ENCODE measurements around the gene LRRC4B. TPM values are rescaled to one million over a fixed set of nuclear protein-coding genes. Genes with fewer than 3 reads are reported as not detected.
A peak's percentile ranks its signal among the peaks of the same experiment; 100 is the strongest.

The LRRC4B gene
- total RNA-seq, 2 donors from 2014 or later, result 2.3 to 7.0 TPM

GRCh38 chr19:50478901-50479715 lies 89.1 kb downstream of the LRRC4B start:
- Mint-ChIP-seq H3K36me3 (ENCODE audit: low read depth) (peaks cover 52% of the 10 kb centered on the region), H3K27ac (peak overlapping the region; percentile 58), H3K4me1 (peaks cover 3% of the 10 kb centered on the region), H3K27me3 (ENCODE audit: insufficient read depth) (no peaks in the 10 kb centered on the region), H3K4me3 (peak overlapping the region; percentile 17), H3K9me3 (peaks cover 26% of the 10 kb centered on the region)
- H3K9ac ChIP-seq (ENCODE audit: extremely low read depth, low read length, poor library complexity, severe bottlenecking), result no peak overlapping the region
- peak; percentile 77 for TF ChIP-seq CTCF (conservative IDR thresholded peaks at IDR 0.05)
- no peaks in the 10 kb centered on the region for H3K4me1 ChIP-seq (ENCODE audit: control insufficient read depth, insufficient read depth, low read length)
- H3K9me3 ChIP-seq (ENCODE audit: control insufficient read depth, low read length), result peaks cover 16% of the 10 kb centered on the region
- peaks cover 27% of the 10 kb centered on the region for H3K36me3 ChIP-seq (ENCODE audit: control insufficient read depth, insufficient read depth, low read length)
- H3K4me3 ChIP-seq (ENCODE audit: low read length), result no peak overlapping the region
- WGBS, 2 experiments (ENCODE audit: insufficient coverage in 1 of 2, insufficient read length in 1 of 2), result 88 to 95% methylated on average over 8 to 19 of the region's 19 CpGs
- no peak overlapping the region for H3K27ac ChIP-seq (ENCODE audit: low read depth, low read length)
- H3K27me3 ChIP-seq (ENCODE audit: control insufficient read depth, insufficient read depth, low read length, poor library complexity, severe bottlenecking), result no peaks in the 10 kb centered on the region
- peak; percentile 86 for DNase-seq

GRCh38 chr19:50477751-50478515 lies 90.3 kb downstream of the LRRC4B start:
- Mint-ChIP-seq H3K27ac (no peak overlapping the region), H3K4me1 (peaks cover 3% of the 10 kb centered on the region), H3K27me3 (ENCODE audit: insufficient read depth) (peaks cover 5% of the 10 kb centered on the region), H3K36me3 (ENCODE audit: low read depth) (peaks cover 46% of the 10 kb centered on the region), H3K9me3 (peaks cover 26% of the 10 kb centered on the region), H3K4me3 (peak overlapping the region; percentile 98)
- no peak for TF ChIP-seq CTCF (conservative IDR thresholded peaks at IDR 0.05)
- Histone ChIP-seq H3K4me1 (ENCODE audit: control insufficient read depth, insufficient read depth, low read length) (no peaks in the 10 kb centered on the region), H3K36me3 (ENCODE audit: control insufficient read depth, insufficient read depth, low read length) (peaks cover 22% of the 10 kb centered on the region), H3K27me3 (ENCODE audit: control insufficient read depth, insufficient read depth, low read length, poor library complexity, severe bottlenecking) (no peaks in the 10 kb centered on the region), H3K27ac (ENCODE audit: low read depth, low read length) (no peak overlapping the region), H3K4me3 (ENCODE audit: low read length) (no peak overlapping the region), H3K9me3 (ENCODE audit: control insufficient read depth, low read length) (peaks cover 16% of the 10 kb centered on the region), H3K9ac (ENCODE audit: extremely low read depth, low read length, poor library complexity, severe bottlenecking) (no peak overlapping the region)
- WGBS, 2 experiments (ENCODE audit: insufficient coverage in 1 of 2, insufficient read length in 1 of 2), result 92 to 94% methylated on average over 14 to 17 of the region's 17 CpGs
- no peak for DNase-seq

- H3K27me3 Mint-ChIP-seq (ENCODE audit: insufficient read depth), result peaks cover 5% of the 10 kb centered on the region
- H3K4me3 Mint-ChIP-seq, result peak overlapping the region; percentile 98
Measured at GRCh38 chr19:50476907-50477238, 91.4 kb downstream of the LRRC4B start.

More at GRCh38 chr19:50476907-50477238, 91.4 kb downstream of the LRRC4B start:
- peaks cover 3% of the 10 kb centered on the region for H3K4me1 Mint-ChIP-seq
- 3 to 30% methylated on average over 10 to 20 of the region's 20 CpGs for WGBS, 2 experiments (ENCODE audit: insufficient coverage in 1 of 2, insufficient read length in 1 of 2)
- Histone ChIP-seq H3K4me3 (ENCODE audit: low read length) (peak overlapping the region; percentile 91), H3K27me3 (ENCODE audit: control insufficient read depth, insufficient read depth, low read length, poor library complexity, severe bottlenecking) (no peaks in the 10 kb centered on the region), H3K4me1 (ENCODE audit: control insufficient read depth, insufficient read depth, low read length) (no peaks in the 10 kb centered on the region), H3K36me3 (ENCODE audit: control insufficient read depth, insufficient read depth, low read length) (peaks cover 20% of the 10 kb centered on the region), H3K9me3 (ENCODE audit: control insufficient read depth, low read length) (peaks cover 17% of the 10 kb centered on the region), H3K9ac (ENCODE audit: extremely low read depth, low read length, poor library complexity, severe bottlenecking) (peak overlapping the region; percentile 85), H3K27ac (ENCODE audit: low read depth, low read length) (peak overlapping the region; percentile 91)
- peak overlapping the region; percentile 99 for H3K27ac Mint-ChIP-seq
- H3K36me3 Mint-ChIP-seq (ENCODE audit: low read depth), result peaks cover 39% of the 10 kb centered on the region
- no peak for DNase-seq
- H3K9me3 Mint-ChIP-seq, result peaks cover 26% of the 10 kb centered on the region
- TF ChIP-seq CTCF (conservative IDR thresholded peaks at IDR 0.05), result no peak

Measured in endodermal cell (in vitro differentiated cells).